Ascending aorta (tissue), 2 donors: ENCODE measurements around the gene TRIM10. TPM values are rescaled to one million over a fixed set of nuclear protein-coding genes. Genes with fewer than 3 reads are reported as not detected.

Source experiments
- DNase-seq, 2 donors: peaks; one replicate each; pipeline ENCODE4 v3.0.0-alpha.2; 2019; ENCODE audit warnings: low spot score in 2 of 2
- H3K27ac ChIP-seq, 2 donors: fragments of 200-600 bp; sonication (generic); one replicate each; pipeline ENCODE4 v1.5.1; 2016 to 2017; ENCODE audit warnings: mild to moderate bottlenecking in 1 of 2
- H3K27me3 ChIP-seq: fragments of 200-600 bp; sonication (generic); one replicate; pipeline ENCODE4 v1.5.1; 2017
- H3K36me3 ChIP-seq, 2 donors: fragments of 200-600 bp; sonication (generic); one replicate each; pipeline ENCODE4 v1.5.1; 2016
- H3K4me1 ChIP-seq, 2 donors: fragments of 200-600 bp; sonication (generic); one replicate each; pipeline ENCODE4 v1.5.1; 2016 to 2017; ENCODE audit warnings: mild to moderate bottlenecking in 1 of 2
- H3K4me3 ChIP-seq, 2 donors: fragments of 200-600 bp; sonication (generic); one replicate each; pipeline ENCODE4 v1.5.1; 2016 to 2017; ENCODE audit warnings: mild to moderate bottlenecking in 1 of 2
- H3K9me3 ChIP-seq, 2 donors: fragments of 200-600 bp; sonication (generic); one replicate each; pipeline ENCODE4 v1.5.1; 2016
- CTCF ChIP-seq, 3 experiments: fragments of 200-600 bp in 2 of 3; fragments of 450-650 bp in 1 of 3; sonication (generic) in 2 of 3; IDR thresholded peaks; one replicate each; pipeline ENCODE4 v1.5.1; 2016 to 2019; ENCODE audit warnings: antibody characterized with exemption in 3 of 3, mild to moderate bottlenecking in 1 of 3, moderate library complexity in 1 of 3
- intact Hi-C: fragments of 100-400 bp; cut with DNase I; formaldehyde crosslinking; loops from one replicate; pipeline ENCODE4 v1.15.1; 2023
- total RNA-seq: library from RNA; depleted of rRNA; stranded (reverse); fragments of >200 nt; gene quantifications from one replicate; pipeline ENCODE4 v1.1.0, GENCODE V29; 2016

The TRIM10 gene
- total RNA-seq, 1 donor from 2014 or later = not detected

GRCh38 chr6:30202366-30202765, 41.4 kb upstream of the TRIM10 start:
- Histone ChIP-seq H3K27ac (no peak overlapping the region), H3K4me3 (no peak overlapping the region), H3K4me1 (peaks cover 0 to under 1% of the 10 kb centered on the region in 2 donors), H3K9me3 (no peaks in the 10 kb centered on the region), H3K36me3 (peaks cover 21 to 28% of the 10 kb centered on the region in 2 donors), H3K27me3 (no peaks in the 10 kb centered on the region)
- no peak for DNase-seq
- intact Hi-C loops = no loop called here
- no peak for TF ChIP-seq CTCF (IDR thresholded peaks at IDR 0.05)

- Histone ChIP-seq H3K27ac (no peak overlapping the region), H3K9me3 (no peaks in the 10 kb centered on the region), H3K4me1 (no peaks in the 10 kb centered on the region), H3K27me3 (no peaks in the 10 kb centered on the region), H3K4me3 (no peak overlapping the region), H3K36me3 (peaks cover 38 to 45% of the 10 kb centered on the region in 2 donors)
- intact Hi-C loops = no loop called here
- no peak for TF ChIP-seq CTCF (IDR thresholded peaks at IDR 0.05)
- no peak for DNase-seq
Observed at GRCh38 chr6:30200551-30201281, 39.7 kb upstream of the TRIM10 start.

- no peak for DNase-seq
- Histone ChIP-seq H3K36me3 (peaks cover 45 to 60% of the 10 kb centered on the region in 2 donors), H3K9me3 (no peaks in the 10 kb centered on the region), H3K4me1 (no peaks in the 10 kb centered on the region), H3K4me3 (no peak overlapping the region), H3K27ac (no peak overlapping the region), H3K27me3 (no peaks in the 10 kb centered on the region)
- no peak for TF ChIP-seq CTCF (IDR thresholded peaks at IDR 0.05)
- intact Hi-C loops = no loop called here
Observed at GRCh38 chr6:30198166-30199084, 37.4 kb upstream of the TRIM10 start.

- Histone ChIP-seq H3K4me3 (no peak overlapping the region), H3K4me1 (no peaks in the 10 kb centered on the region), H3K27me3 (no peaks in the 10 kb centered on the region), H3K9me3 (no peaks in the 10 kb centered on the region), H3K27ac (no peak overlapping the region), H3K36me3 (peaks cover 54 to 75% of the 10 kb centered on the region in 2 donors)
- intact Hi-C loops = no loop called here
- no peak for DNase-seq
- no peak for TF ChIP-seq CTCF (IDR thresholded peaks at IDR 0.05)
Observed at GRCh38 chr6:30196376-30196775, 35.4 kb upstream of the TRIM10 start.

- H3K27me3 ChIP-seq = no peaks in the 10 kb centered on the region
- no peak overlapping the region for H3K27ac ChIP-seq
- H3K4me1 ChIP-seq = no peaks in the 10 kb centered on the region
- peaks cover 55 to 79% of the 10 kb centered on the region in 2 donors for H3K36me3 ChIP-seq
- no peak for TF ChIP-seq CTCF (IDR thresholded peaks at IDR 0.05)
- intact Hi-C loops = no loop called here
- H3K9me3 ChIP-seq = no peaks in the 10 kb centered on the region
- H3K4me3 ChIP-seq = no peak overlapping the region
- DNase-seq = no peak
Observed at GRCh38 chr6:30195951-30196350, 34.9 kb upstream of the TRIM10 start.
